ENCODE measurements around the gene TP53RK. TPM values are rescaled to one million over a fixed set of nuclear protein-coding genes. Genes with fewer than 3 reads are reported as not detected.

TP53RK gene
- polyA plus RNA-seq, 1 of the 3 experiments (the other 2 are of a cell fraction): 5.5 TPM

DNA sequence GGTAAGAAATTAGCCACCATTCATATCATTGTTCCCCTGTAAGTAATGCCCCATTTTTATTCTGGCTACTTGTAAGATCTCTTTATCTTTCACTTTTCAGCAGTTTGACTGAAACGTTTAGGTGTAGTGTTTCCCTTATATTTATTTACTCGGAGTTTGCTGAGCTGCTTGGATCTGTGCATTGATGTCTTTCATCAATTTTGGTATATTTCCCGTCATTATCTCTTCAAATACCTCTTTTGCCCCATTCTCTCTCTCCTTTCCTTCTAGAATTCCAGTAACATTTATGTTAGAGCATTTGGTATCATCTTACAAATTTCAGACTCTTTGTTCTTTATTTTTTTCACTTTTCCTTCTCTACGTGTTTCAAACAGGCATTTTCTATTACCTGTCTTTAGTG is 28.8 kb downstream of the TP53RK start:
- ChIA-PET CTCF (no interaction called here), POLR2A (no interaction called here)
- Histone ChIP-seq H3K36me3 (replicated peaks in 1 of 2; ENCODE audit: control insufficient read depth in 1 of 2, insufficient read depth in 2 of 2, low read length in 1 of 2) (no peaks in the 10 kb centered on the region), H3K27ac (ENCODE audit: low read depth in 2 of 2, low read length in 1 of 2) (no peak overlapping the region), H4K20me1 (ENCODE audit: insufficient read depth) (no peaks in the 10 kb centered on the region), H3K27me3 (ENCODE audit: insufficient read depth) (no peaks in the 10 kb centered on the region), H3K9me3 (no peaks in the 10 kb centered on the region), H2AFZ (ENCODE audit: low read depth) (no peak overlapping the region), H3K4me1 (ENCODE audit: control insufficient read depth in 1 of 2, insufficient read depth in 2 of 2, low read depth in 1 of 2, low read length in 1 of 2) (no peaks in the 10 kb centered on the region), H3K4me2 (no peak overlapping the region), H3K79me2 (ENCODE audit: insufficient read depth) (no peaks in the 10 kb centered on the region), H3K4me3 (ENCODE audit: low read depth in 2 of 2, low read length in 1 of 2) (no peak overlapping the region), H3F3A (replicated peaks; ENCODE audit: insufficient read depth) (no peaks in the 10 kb centered on the region), H3K9ac (no peak overlapping the region), H3K9me2 (no peaks in the 10 kb centered on the region)
- TF ChIP-seq SMC3 (IDR thresholded peaks at IDR 0.05; ENCODE audit: low read depth, low read length) (no peak), GABPA (IDR thresholded peaks at IDR 0.05; ENCODE audit: low read depth) (no peak), JUND (IDR thresholded peaks at IDR 0.05) (no peak), FOXJ3 (CRISPR knock-in tag; IDR thresholded peaks at IDR 0.05) (no peak), CHD2 (IDR thresholded peaks at IDR 0.05; ENCODE audit: low read length, partially characterized antibody) (no peak), POLR2AphosphoS5 (IDR thresholded peaks at IDR 0.05; ENCODE audit: low read depth, low read length) (no peak), RCOR1 (IDR thresholded peaks at IDR 0.05; ENCODE audit: low read length) (no peak)
- TF ChIP-seq, protein P1, sequence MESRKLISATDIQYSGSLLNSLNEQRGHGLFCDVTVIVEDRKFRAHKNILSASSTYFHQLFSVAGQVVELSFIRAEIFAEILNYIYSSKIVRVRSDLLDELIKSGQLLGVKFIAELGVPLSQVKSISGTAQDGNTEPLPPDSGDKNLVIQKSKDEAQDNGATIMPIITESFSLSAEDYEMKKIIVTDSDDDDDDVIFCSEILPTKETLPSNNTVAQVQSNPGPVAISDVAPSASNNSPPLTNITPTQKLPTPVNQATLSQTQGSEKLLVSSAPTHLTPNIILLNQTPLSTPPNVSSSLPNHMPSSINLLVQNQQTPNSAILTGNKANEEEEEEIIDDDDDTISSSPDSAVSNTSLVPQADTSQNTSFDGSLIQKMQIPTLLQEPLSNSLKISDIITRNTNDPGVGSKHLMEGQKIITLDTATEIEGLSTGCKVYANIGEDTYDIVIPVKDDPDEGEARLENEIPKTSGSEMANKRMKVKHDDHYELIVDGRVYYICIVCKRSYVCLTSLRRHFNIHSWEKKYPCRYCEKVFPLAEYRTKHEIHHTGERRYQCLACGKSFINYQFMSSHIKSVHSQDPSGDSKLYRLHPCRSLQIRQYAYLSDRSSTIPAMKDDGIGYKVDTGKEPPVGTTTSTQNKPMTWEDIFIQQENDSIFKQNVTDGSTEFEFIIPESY (IDR thresholded peaks at IDR 0.05; ENCODE audit: borderline replicate concordance, low read depth): no peak
- TF ChIP-seq, protein P2, sequence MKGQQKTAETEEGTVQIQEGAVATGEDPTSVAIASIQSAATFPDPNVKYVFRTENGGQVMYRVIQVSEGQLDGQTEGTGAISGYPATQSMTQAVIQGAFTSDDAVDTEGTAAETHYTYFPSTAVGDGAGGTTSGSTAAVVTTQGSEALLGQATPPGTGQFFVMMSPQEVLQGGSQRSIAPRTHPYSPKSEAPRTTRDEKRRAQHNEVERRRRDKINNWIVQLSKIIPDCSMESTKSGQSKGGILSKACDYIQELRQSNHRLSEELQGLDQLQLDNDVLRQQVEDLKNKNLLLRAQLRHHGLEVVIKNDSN (IDR thresholded peaks at IDR 0.05; ENCODE audit: borderline replicate concordance, low read depth): no peak
- TF ChIP-seq, protein P3, sequence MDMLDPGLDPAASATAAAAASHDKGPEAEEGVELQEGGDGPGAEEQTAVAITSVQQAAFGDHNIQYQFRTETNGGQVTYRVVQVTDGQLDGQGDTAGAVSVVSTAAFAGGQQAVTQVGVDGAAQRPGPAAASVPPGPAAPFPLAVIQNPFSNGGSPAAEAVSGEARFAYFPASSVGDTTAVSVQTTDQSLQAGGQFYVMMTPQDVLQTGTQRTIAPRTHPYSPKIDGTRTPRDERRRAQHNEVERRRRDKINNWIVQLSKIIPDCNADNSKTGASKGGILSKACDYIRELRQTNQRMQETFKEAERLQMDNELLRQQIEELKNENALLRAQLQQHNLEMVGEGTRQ (IDR thresholded peaks at IDR 0.05; ENCODE audit: borderline replicate concordance, low read depth, low read length): no peak
- WGBS (ENCODE audit: low lambda C conversion rate): 36% methylated on average over 4 of the region's 4 CpGs
- no peak for DNase-seq

DNA sequence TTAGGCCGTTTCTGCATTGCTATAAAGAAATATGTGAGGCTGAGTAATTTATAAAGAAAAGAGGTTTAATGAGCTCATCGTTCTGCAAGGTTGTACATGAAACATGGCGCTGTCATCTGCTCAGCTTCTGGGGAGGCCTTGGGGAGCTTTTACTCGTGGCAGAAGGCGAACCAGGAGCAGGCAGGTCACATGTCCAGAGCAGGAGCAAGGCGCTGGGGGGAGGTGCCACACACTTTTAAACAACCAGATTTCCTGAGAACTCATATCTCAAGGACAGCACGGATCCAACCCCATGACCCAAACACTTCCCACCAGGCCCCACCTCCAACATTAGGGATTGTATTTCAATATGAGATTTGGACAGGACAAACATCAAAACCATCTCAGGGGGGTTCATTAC is 31.6 kb downstream of the TP53RK start:
- no peak overlapping the region for H2AFZ ChIP-seq (ENCODE audit: low read depth)
- no peak overlapping the region for H3K9ac ChIP-seq
- no peaks in the 10 kb centered on the region for H3K79me2 ChIP-seq (ENCODE audit: insufficient read depth)
- POLR2A ChIA-PET: no interaction called here
- H3K27me3 ChIP-seq (ENCODE audit: insufficient read depth): no peaks in the 10 kb centered on the region
- CTCF ChIA-PET: interaction anchor here (0.9 kb wide), 1 partner anchor 18 kb away, joined by 3 read pairs; no protein-coding TSS in a partner anchor
- H3K4me1 ChIP-seq (ENCODE audit: control insufficient read depth in 1 of 2, insufficient read depth in 2 of 2, low read depth in 1 of 2, low read length in 1 of 2): no peaks in the 10 kb centered on the region
- no peaks in the 10 kb centered on the region for H3K9me3 ChIP-seq
- no peaks in the 10 kb centered on the region for H4K20me1 ChIP-seq (ENCODE audit: insufficient read depth)
- no peak for DNase-seq
- no peak overlapping the region for H3K27ac ChIP-seq (ENCODE audit: low read depth in 2 of 2, low read length in 1 of 2)
- no peaks in the 10 kb centered on the region for H3K36me3 ChIP-seq (replicated peaks in 1 of 2; ENCODE audit: control insufficient read depth in 1 of 2, insufficient read depth in 2 of 2, low read length in 1 of 2)
- H3K9me2 ChIP-seq: no peaks in the 10 kb centered on the region
- 36% methylated on average over 7 of the region's 7 CpGs for WGBS (ENCODE audit: low lambda C conversion rate)
- H3F3A ChIP-seq (replicated peaks; ENCODE audit: insufficient read depth): no peaks in the 10 kb centered on the region
- H3K4me3 ChIP-seq (ENCODE audit: low read depth in 2 of 2, low read length in 1 of 2): no peak overlapping the region
- H3K4me2 ChIP-seq: no peak overlapping the region
- no peak for TF ChIP-seq ELF1 (IDR thresholded peaks at IDR 0.05)
- no peak for TF ChIP-seq TAF1 (IDR thresholded peaks at IDR 0.05; ENCODE audit: borderline replicate concordance, low read depth, low read length)
- no peak for TF ChIP-seq FOXJ3 (CRISPR knock-in tag; IDR thresholded peaks at IDR 0.05)
- no peak for TF ChIP-seq JUND (IDR thresholded peaks at IDR 0.05)
- TF ChIP-seq YY1 (IDR thresholded peaks at IDR 0.05; ENCODE audit: low read depth): no peak
- no peak for TF ChIP-seq EP300 (IDR thresholded peaks at IDR 0.05; ENCODE audit: borderline replicate concordance in 1 of 2, low read depth in 1 of 2, low read length in 1 of 2)
- no peak for TF ChIP-seq CHD2 (IDR thresholded peaks at IDR 0.05; ENCODE audit: low read length, partially characterized antibody)
- TF ChIP-seq, protein P3 (IDR thresholded peaks at IDR 0.05; ENCODE audit: borderline replicate concordance, low read depth, low read length): no peak
- TF ChIP-seq POLR2AphosphoS5 (IDR thresholded peaks at IDR 0.05; ENCODE audit: low read depth, low read length): no peak
- TF ChIP-seq RAD21 (IDR thresholded peaks at IDR 0.05; ENCODE audit: low read length): no peak
- TF ChIP-seq RFX5 (IDR thresholded peaks at IDR 0.05; ENCODE audit: low read length): no peak
- TF ChIP-seq, protein P4, sequence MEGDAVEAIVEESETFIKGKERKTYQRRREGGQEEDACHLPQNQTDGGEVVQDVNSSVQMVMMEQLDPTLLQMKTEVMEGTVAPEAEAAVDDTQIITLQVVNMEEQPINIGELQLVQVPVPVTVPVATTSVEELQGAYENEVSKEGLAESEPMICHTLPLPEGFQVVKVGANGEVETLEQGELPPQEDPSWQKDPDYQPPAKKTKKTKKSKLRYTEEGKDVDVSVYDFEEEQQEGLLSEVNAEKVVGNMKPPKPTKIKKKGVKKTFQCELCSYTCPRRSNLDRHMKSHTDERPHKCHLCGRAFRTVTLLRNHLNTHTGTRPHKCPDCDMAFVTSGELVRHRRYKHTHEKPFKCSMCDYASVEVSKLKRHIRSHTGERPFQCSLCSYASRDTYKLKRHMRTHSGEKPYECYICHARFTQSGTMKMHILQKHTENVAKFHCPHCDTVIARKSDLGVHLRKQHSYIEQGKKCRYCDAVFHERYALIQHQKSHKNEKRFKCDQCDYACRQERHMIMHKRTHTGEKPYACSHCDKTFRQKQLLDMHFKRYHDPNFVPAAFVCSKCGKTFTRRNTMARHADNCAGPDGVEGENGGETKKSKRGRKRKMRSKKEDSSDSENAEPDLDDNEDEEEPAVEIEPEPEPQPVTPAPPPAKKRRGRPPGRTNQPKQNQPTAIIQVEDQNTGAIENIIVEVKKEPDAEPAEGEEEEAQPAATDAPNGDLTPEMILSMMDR (IDR thresholded peaks at IDR 0.05): no peak
- TF ChIP-seq, protein P5, sequence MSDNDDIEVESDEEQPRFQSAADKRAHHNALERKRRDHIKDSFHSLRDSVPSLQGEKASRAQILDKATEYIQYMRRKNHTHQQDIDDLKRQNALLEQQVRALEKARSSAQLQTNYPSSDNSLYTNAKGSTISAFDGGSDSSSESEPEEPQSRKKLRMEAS (IDR thresholded peaks at IDR 0.05; ENCODE audit: low read depth): no peak
- no peak for TF ChIP-seq NFIC (IDR thresholded peaks at IDR 0.05; ENCODE audit: borderline replicate concordance)
- TF ChIP-seq GABPA (IDR thresholded peaks at IDR 0.05; ENCODE audit: low read depth): no peak
- TF ChIP-seq, protein P6, sequence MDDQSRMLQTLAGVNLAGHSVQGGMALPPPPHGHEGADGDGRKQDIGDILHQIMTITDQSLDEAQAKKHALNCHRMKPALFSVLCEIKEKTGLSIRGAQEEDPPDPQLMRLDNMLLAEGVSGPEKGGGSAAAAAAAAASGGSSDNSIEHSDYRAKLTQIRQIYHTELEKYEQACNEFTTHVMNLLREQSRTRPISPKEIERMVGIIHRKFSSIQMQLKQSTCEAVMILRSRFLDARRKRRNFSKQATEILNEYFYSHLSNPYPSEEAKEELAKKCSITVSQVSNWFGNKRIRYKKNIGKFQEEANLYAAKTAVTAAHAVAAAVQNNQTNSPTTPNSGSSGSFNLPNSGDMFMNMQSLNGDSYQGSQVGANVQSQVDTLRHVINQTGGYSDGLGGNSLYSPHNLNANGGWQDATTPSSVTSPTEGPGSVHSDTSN (IDR thresholded peaks at IDR 0.05): no peak
- TF ChIP-seq RXRA (IDR thresholded peaks at IDR 0.05; ENCODE audit: borderline replicate concordance, low read depth): no peak
